HUES6 (cell line): ENCODE results near the gene MYO1D.
A peak's percentile ranks its signal among the peaks of the same experiment; 100 is the strongest.
"Not testable (repeated sequence)": the region's sequence is repeated elsewhere in the genome, so short reads cannot be mapped to it uniquely, and the experiment has no call there.

Experiments used
- H3K27ac ChIP-seq: 2 replicates; pipeline ENCODE4 v1.7.0; 2013; ENCODE audit warnings: low read depth, mild to moderate bottlenecking, low read length, inconsistent platforms
- H3K27me3 ChIP-seq: 2 replicates; pipeline ENCODE4 v1.6.1; 2013; ENCODE audit warnings: low read length; ENCODE audit not compliant: control insufficient read depth, insufficient read depth
- H3K36me3 ChIP-seq: 2 replicates; pipeline ENCODE4 v1.6.1; 2013; ENCODE audit warnings: low read length; ENCODE audit not compliant: control insufficient read depth, insufficient read depth
- H3K4me1 ChIP-seq: 2 replicates; pipeline ENCODE4 v1.6.1; 2013; ENCODE audit warnings: low read length; ENCODE audit not compliant: control insufficient read depth, insufficient read depth
- H3K4me3 ChIP-seq: 2 replicates; pipeline ENCODE4 v1.5.1; 2013; ENCODE audit warnings: low read depth, low read length
- H3K9ac ChIP-seq: one replicate; pipeline ENCODE4 v1.6.1; 2013; ENCODE audit warnings: mild to moderate bottlenecking, low read length
- H3K9me3 ChIP-seq: 2 replicates; pipeline ENCODE4 v1.6.1; 2013; ENCODE audit warnings: low read depth, low read length; ENCODE audit not compliant: control insufficient read depth, insufficient read depth

MYO1D gene

GRCh38 chr17:32876417-32877163 lies at the start of gene MYO1D:
TSS of gene MYO1D (minus strand) at chr17:32877124. CDS start at chr17:32876872, 252 bp downstream.
- no peaks in the 10 kb centered on the region for H3K9me3 ChIP-seq
- H3K4me1 ChIP-seq = peaks cover 17% of the 10 kb centered on the region
- no peaks in the 10 kb centered on the region for H3K36me3 ChIP-seq
- H3K27ac ChIP-seq = no peak within 1 kb of the TSS
- H3K4me3 ChIP-seq = peak within 1 kb of the TSS; percentile 86
- H3K27me3 ChIP-seq = no peaks in the 10 kb centered on the region
- peak within 1 kb of the TSS; percentile 78 for H3K9ac ChIP-seq

GRCh38 chr17:32926183-32926582 lies 49.3 kb upstream of the MYO1D start:
- peaks cover 18% of the 10 kb centered on the region for H3K4me1 ChIP-seq
- H3K4me3 ChIP-seq = no peak overlapping the region
- H3K27me3 ChIP-seq = no peaks in the 10 kb centered on the region
- H3K9me3 ChIP-seq = peaks cover 3% of the 10 kb centered on the region; the same call in 1 of the 2 replicates
- no peak overlapping the region for H3K9ac ChIP-seq
- H3K36me3 ChIP-seq = 0 out of 2 replicates have a peak, but pooled peaks cover under 1% of the 10 kb centered on the region
- no peak overlapping the region for H3K27ac ChIP-seq

GRCh38 chr17:32923905-32924304 lies 47.0 kb upstream of the MYO1D start:
- not testable (repeated sequence) for H3K27ac ChIP-seq, H3K9me3 ChIP-seq, H3K4me3 ChIP-seq

GRCh38 chr17:32921017-32921416 lies 44.1 kb upstream of the MYO1D start:
- Histone ChIP-seq H3K9me3 (peaks cover 6% of the 10 kb centered on the region; the same call in 1 of the 2 replicates), H3K36me3 (no peaks in the 10 kb centered on the region), H3K9ac (no peak overlapping the region), H3K4me1 (peaks cover 17% of the 10 kb centered on the region), H3K27me3 (no peaks in the 10 kb centered on the region), H3K27ac (no peak overlapping the region), H3K4me3 (no peak overlapping the region)

More at GRCh38 chr17:32923905-32924304, 47.0 kb upstream of the MYO1D start:
- not testable (repeated sequence) for H3K9ac ChIP-seq, H3K27me3 ChIP-seq, H3K36me3 ChIP-seq, H3K4me1 ChIP-seq

- Histone ChIP-seq H3K27me3 (no peaks in the 10 kb centered on the region), H3K4me1 (peaks cover 17% of the 10 kb centered on the region)
These were observed 43.4 kb upstream of the MYO1D start for GRCh38 chr17:32920293-32920692.

DNA sequence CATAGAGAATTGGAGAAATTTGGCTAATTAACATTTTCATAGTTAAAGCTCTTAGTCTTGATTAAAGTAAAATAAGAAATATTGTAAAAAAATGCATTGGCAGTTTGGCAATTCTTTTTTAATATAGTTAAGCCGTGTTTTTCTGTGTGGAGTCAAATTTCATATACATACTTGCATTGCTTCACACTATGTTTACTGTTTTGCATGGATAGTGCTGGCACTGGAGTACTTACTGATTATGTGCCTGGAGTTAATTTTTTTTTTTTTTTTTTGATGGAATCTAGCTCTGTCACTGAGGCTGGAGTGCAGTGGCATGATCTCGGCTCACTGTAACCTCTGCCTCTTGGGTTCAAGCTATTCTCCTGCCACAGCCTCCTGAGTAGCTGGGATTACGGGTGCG lies 43.0 kb upstream of the MYO1D start:
- H3K4me1 ChIP-seq = peaks cover 17% of the 10 kb centered on the region
- not testable (repeated sequence) for H3K36me3 ChIP-seq, H3K4me3 ChIP-seq, H3K9ac ChIP-seq, H3K9me3 ChIP-seq, H3K27ac ChIP-seq, H3K27me3 ChIP-seq

More at GRCh38 chr17:32920293-32920692, 43.4 kb upstream of the MYO1D start:
- Histone ChIP-seq H3K9me3 (peaks cover 6% of the 10 kb centered on the region; the same call in 1 of the 2 replicates), H3K27ac (no peak overlapping the region), H3K9ac (no peak overlapping the region), H3K36me3 (no peaks in the 10 kb centered on the region), H3K4me3 (no peak overlapping the region)

GRCh38 chr17:32917842-32918241 lies 40.9 kb upstream of the MYO1D start:
- Histone ChIP-seq H3K27me3 (no peaks in the 10 kb centered on the region), H3K4me1 (peaks cover 17% of the 10 kb centered on the region), H3K9me3 (peaks cover 4% of the 10 kb centered on the region; the same call in 1 of the 2 replicates), H3K4me3 (0 out of 2 replicates have a peak overlapping the region, but pooled peaks have one; percentile 6), H3K27ac (no peak overlapping the region; the same call in 1 of the 2 replicates), H3K9ac (no peak overlapping the region), H3K36me3 (no peaks in the 10 kb centered on the region)

DNA sequence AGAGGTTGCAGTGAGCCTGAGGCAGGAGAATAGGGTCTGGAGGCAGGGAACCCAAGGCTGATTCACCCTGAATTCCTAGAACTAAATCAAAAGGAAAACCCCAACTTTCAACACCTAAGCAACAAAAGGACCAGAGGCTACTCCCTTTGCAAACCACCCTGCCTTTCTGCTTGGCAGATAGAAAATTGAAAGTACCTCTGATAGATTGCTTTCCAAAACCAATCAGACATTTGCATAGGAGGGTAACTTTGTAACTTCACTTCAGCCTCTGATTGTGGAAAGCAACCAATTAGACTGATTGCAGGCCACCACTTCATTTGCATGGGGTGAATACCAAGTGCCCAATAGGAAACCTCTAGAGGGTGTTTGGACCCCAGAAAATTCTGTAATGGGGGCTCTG lies 40.2 kb upstream of the MYO1D start:
- Histone ChIP-seq H3K9ac (no peak overlapping the region), H3K27ac (no peak overlapping the region), H3K36me3 (no peaks in the 10 kb centered on the region), H3K27me3 (no peaks in the 10 kb centered on the region), H3K4me1 (peaks cover 24% of the 10 kb centered on the region), H3K9me3 (peaks cover 7% of the 10 kb centered on the region; the same call in 1 of the 2 replicates), H3K4me3 (no peak overlapping the region)

DNA sequence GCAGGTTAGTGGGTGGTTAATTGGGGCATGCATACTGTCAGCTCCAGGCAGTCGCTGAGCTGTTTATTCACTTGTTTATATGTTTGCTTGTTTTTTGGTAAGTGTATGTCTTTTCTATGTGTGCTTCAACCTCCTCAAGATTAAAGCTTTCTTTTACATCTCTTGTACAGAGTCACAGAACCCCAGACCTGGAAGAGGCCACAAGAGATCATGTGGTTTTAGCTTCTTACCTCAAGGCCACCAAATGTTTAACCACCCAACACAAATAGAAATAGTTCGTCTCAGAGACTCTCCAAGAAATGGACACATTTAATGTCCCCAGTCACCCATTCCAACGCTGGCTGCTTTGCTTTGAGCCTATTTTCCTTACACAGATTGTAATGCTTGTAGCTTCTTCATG lies 39.2 kb upstream of the MYO1D start:
- Histone ChIP-seq H3K9me3 (peaks cover 7% of the 10 kb centered on the region; the same call in 1 of the 2 replicates), H3K36me3 (no peaks in the 10 kb centered on the region), H3K27ac (no peak overlapping the region), H3K27me3 (no peaks in the 10 kb centered on the region), H3K4me3 (no peak overlapping the region), H3K4me1 (peaks cover 27% of the 10 kb centered on the region), H3K9ac (no peak overlapping the region)

DNA sequence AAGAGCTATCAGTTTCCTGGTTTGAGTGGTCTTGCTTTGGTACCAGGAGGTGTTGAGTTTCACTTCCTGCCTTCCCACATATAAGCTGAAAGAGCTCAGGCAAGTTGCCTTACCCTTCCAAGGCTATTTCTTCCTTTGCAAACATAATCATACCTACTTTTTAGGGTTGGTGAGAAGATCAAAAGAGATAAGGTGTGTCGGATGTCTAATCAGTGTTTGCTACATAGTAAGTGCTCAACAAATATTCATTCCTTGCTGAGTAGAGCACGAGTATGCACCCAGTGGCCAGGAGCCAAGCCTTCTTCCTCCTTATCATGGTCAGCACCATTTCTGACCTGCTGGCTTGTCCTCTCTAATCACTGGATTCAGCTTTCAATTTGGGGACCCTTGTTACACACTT lies 38.3 kb upstream of the MYO1D start:
- Histone ChIP-seq H3K27me3 (no peaks in the 10 kb centered on the region), H3K4me3 (no peak overlapping the region), H3K9ac (no peak overlapping the region), H3K9me3 (peaks cover 5% of the 10 kb centered on the region; the same call in 1 of the 2 replicates), H3K27ac (no peak overlapping the region), H3K36me3 (no peaks in the 10 kb centered on the region), H3K4me1 (peaks cover 27% of the 10 kb centered on the region)

GRCh38 chr17:32914181-32914580 lies 37.3 kb upstream of the MYO1D start:
- Histone ChIP-seq H3K4me3 (no peak overlapping the region), H3K36me3 (no peaks in the 10 kb centered on the region), H3K9ac (no peak overlapping the region), H3K27me3 (no peaks in the 10 kb centered on the region), H3K4me1 (peaks cover 32% of the 10 kb centered on the region), H3K27ac (no peak overlapping the region), H3K9me3 (peaks cover 4% of the 10 kb centered on the region; the same call in 1 of the 2 replicates)
